BLaER1 (cell line): ENCODE results near the gene AACS.
A peak's percentile ranks its signal among the peaks of the same experiment; 100 is the strongest.
"Not testable (repeated sequence)": the region's sequence is repeated elsewhere in the genome, so short reads cannot be mapped to it uniquely, and the experiment has no call there.

Source experiments
- H3K27ac ChIP-seq: shearing (Covaris generic); formaldehyde crosslinking; 2 replicates; pipeline ENCODE4 v1.8.1; 2022
- H3K27me3 ChIP-seq: shearing (Covaris generic); formaldehyde crosslinking; 2 replicates; pipeline ENCODE4 v1.8.1; 2022
- H3K36me3 ChIP-seq: shearing (Covaris generic); formaldehyde crosslinking; 2 replicates; pipeline ENCODE4 v1.8.1; 2022
- H3K4me1 ChIP-seq: shearing (Covaris generic); formaldehyde crosslinking; 2 replicates; pipeline ENCODE4 v1.8.1; 2022
- H3K4me2 ChIP-seq: shearing (Covaris generic); formaldehyde crosslinking; 2 replicates; pipeline ENCODE4 v1.8.1; 2022
- H3K4me3 ChIP-seq: shearing (Covaris generic); formaldehyde crosslinking; 2 replicates; pipeline ENCODE4 v1.8.1; 2022
- H3K9ac ChIP-seq: shearing (Covaris generic); formaldehyde crosslinking; 2 replicates; pipeline ENCODE4 v1.8.1; 2022
- H3K9me3 ChIP-seq: shearing (Covaris generic); formaldehyde crosslinking; 2 replicates; pipeline ENCODE4 v1.8.1; 2022
- H4K20me1 ChIP-seq: shearing (Covaris generic); formaldehyde crosslinking; 2 replicates; pipeline ENCODE4 v1.8.1; 2022
- Cebpa-rat ChIP-seq: shearing (Covaris generic); IDR thresholded peaks from 2 replicates; pipeline ENCODE4 v1.8.1; 2022

The AACS gene

GRCh38 chr12:125025606-125026235 lies 39.5 kb upstream of the AACS start:
- Histone ChIP-seq H3K4me3 (no peak overlapping the region), H3K9me3 (peaks cover 20% of the 10 kb centered on the region), H4K20me1 (peaks cover 9% of the 10 kb centered on the region; the same call in 1 of the 2 replicates), H3K4me2 (no peak overlapping the region), H3K9ac (no peak overlapping the region), H3K36me3 (peaks cover 88% of the 10 kb centered on the region), H3K27me3 (no peaks in the 10 kb centered on the region), H3K4me1 (0 out of 2 replicates have a peak, but pooled peaks cover 8% of the 10 kb centered on the region), H3K27ac (no peak overlapping the region)
- TF ChIP-seq Cebpa-rat, result no peak

- H3K4me3 ChIP-seq, result no peak overlapping the region
- H3K9ac ChIP-seq, result no peak overlapping the region
- no peak overlapping the region for H3K4me2 ChIP-seq
- H3K4me1 ChIP-seq, result 0 out of 2 replicates have a peak, but pooled peaks cover 8% of the 10 kb centered on the region
- no peak for TF ChIP-seq Cebpa-rat
- peaks cover 2% of the 10 kb centered on the region; the same call in 1 of the 2 replicates for H3K9me3 ChIP-seq
- H4K20me1 ChIP-seq, result peaks cover 9% of the 10 kb centered on the region; the same call in 1 of the 2 replicates
- no peak overlapping the region for H3K27ac ChIP-seq
- peaks cover 72% of the 10 kb centered on the region for H3K36me3 ChIP-seq
- H3K27me3 ChIP-seq, result no peaks in the 10 kb centered on the region
These were observed 37.1 kb upstream of the AACS start for GRCh38 chr12:125028106-125028505.

GRCh38 chr12:125029761-125030358 lies 35.4 kb upstream of the AACS start:
- H3K36me3 ChIP-seq, result peaks cover 60% of the 10 kb centered on the region
- no peak for TF ChIP-seq Cebpa-rat
- H3K4me1 ChIP-seq, result 0 out of 2 replicates have a peak, but pooled peaks cover 8% of the 10 kb centered on the region
- no peak overlapping the region for H3K27ac ChIP-seq
- H3K4me3 ChIP-seq, result no peak overlapping the region
- peaks cover 9% of the 10 kb centered on the region; the same call in 1 of the 2 replicates for H4K20me1 ChIP-seq
- no peak overlapping the region for H3K4me2 ChIP-seq
- H3K9ac ChIP-seq, result no peak overlapping the region
- H3K9me3 ChIP-seq, result peaks cover 6% of the 10 kb centered on the region; the same call in 1 of the 2 replicates
- no peaks in the 10 kb centered on the region for H3K27me3 ChIP-seq

GRCh38 chr12:125031471-125031870 lies 33.8 kb upstream of the AACS start:
- not testable (repeated sequence) for H3K27ac ChIP-seq, H3K4me3 ChIP-seq, H3K9ac ChIP-seq, H3K27me3 ChIP-seq, H4K20me1 ChIP-seq, H3K4me1 ChIP-seq, H3K9me3 ChIP-seq, H3K4me2 ChIP-seq
- H3K36me3 ChIP-seq, result peaks cover 44% of the 10 kb centered on the region

- Histone ChIP-seq H3K4me2 (no peak overlapping the region), H3K27ac (no peak overlapping the region)
- no peak for TF ChIP-seq Cebpa-rat
These were observed 32.6 kb upstream of the AACS start for GRCh38 chr12:125032466-125033152.

GRCh38 chr12:125033288-125033687 lies 31.9 kb upstream of the AACS start:
- Histone ChIP-seq H3K36me3 (peaks cover 27% of the 10 kb centered on the region; the same call in 1 of the 2 replicates), H3K9me3 (peaks cover 6% of the 10 kb centered on the region; the same call in 1 of the 2 replicates), H3K4me3 (no peak overlapping the region), H3K27me3 (no peaks in the 10 kb centered on the region), H3K4me1 (no peaks in the 10 kb centered on the region), H4K20me1 (peaks cover 9% of the 10 kb centered on the region; the same call in 1 of the 2 replicates), H3K9ac (no peak overlapping the region), H3K4me2 (no peak overlapping the region), H3K27ac (no peak overlapping the region)
- TF ChIP-seq Cebpa-rat, result no peak

More at GRCh38 chr12:125032466-125033152, 32.6 kb upstream of the AACS start:
- Histone ChIP-seq H3K9ac (no peak overlapping the region), H4K20me1 (peaks cover 9% of the 10 kb centered on the region; the same call in 1 of the 2 replicates), H3K4me3 (no peak overlapping the region), H3K27me3 (no peaks in the 10 kb centered on the region), H3K4me1 (no peaks in the 10 kb centered on the region), H3K36me3 (peaks cover 32% of the 10 kb centered on the region), H3K9me3 (peaks cover 6% of the 10 kb centered on the region; the same call in 1 of the 2 replicates)

GRCh38 chr12:125038976-125039625 lies 26.1 kb upstream of the AACS start:
- Histone ChIP-seq H3K9me3 (peaks cover 6% of the 10 kb centered on the region; the same call in 1 of the 2 replicates), H3K36me3 (0 out of 2 replicates have a peak, but pooled peaks cover 5% of the 10 kb centered on the region), H3K4me3 (no peak overlapping the region), H4K20me1 (no peaks in the 10 kb centered on the region), H3K4me1 (no peaks in the 10 kb centered on the region), H3K27ac (no peak overlapping the region), H3K9ac (no peak overlapping the region), H3K4me2 (no peak overlapping the region), H3K27me3 (no peaks in the 10 kb centered on the region)
- TF ChIP-seq Cebpa-rat, result no peak

- no peak for TF ChIP-seq Cebpa-rat
- 0 out of 2 replicates have a peak, but pooled peaks cover 3% of the 10 kb centered on the region for H3K27me3 ChIP-seq
- no peaks in the 10 kb centered on the region for H3K36me3 ChIP-seq
- H3K9me3 ChIP-seq, result peaks cover 30% of the 10 kb centered on the region
- H3K4me3 ChIP-seq, result no peak overlapping the region
- peaks cover 25% of the 10 kb centered on the region for H3K4me1 ChIP-seq
- H3K4me2 ChIP-seq, result no peak overlapping the region
- H3K9ac ChIP-seq, result no peak overlapping the region
- no peaks in the 10 kb centered on the region for H4K20me1 ChIP-seq
- no peak overlapping the region for H3K27ac ChIP-seq
These were observed 16.2 kb upstream of the AACS start for GRCh38 chr12:125049093-125049458.

GRCh38 chr12:125050446-125050845 lies 14.8 kb upstream of the AACS start:
- 0 out of 2 replicates have a peak, but pooled peaks cover 3% of the 10 kb centered on the region for H3K27me3 ChIP-seq
- no peaks in the 10 kb centered on the region for H3K36me3 ChIP-seq
- no peak overlapping the region for H3K27ac ChIP-seq
- peaks cover 29% of the 10 kb centered on the region for H3K4me1 ChIP-seq
- H3K9me3 ChIP-seq, result peaks cover 33% of the 10 kb centered on the region
- no peak for TF ChIP-seq Cebpa-rat
- H3K9ac ChIP-seq, result no peak overlapping the region
- no peaks in the 10 kb centered on the region for H4K20me1 ChIP-seq
- H3K4me2 ChIP-seq, result peak overlapping the region; percentile 8; the same call in 1 of the 2 replicates
- no peak overlapping the region for H3K4me3 ChIP-seq
